Right lobe of liver (tissue), 6 donors: Measurements from ENCODE around the gene FOXK2. TPM values are rescaled to one million over a fixed set of nuclear protein-coding genes. Genes with fewer than 3 reads are reported as not detected.
"Not testable (repeated sequence)": the region's sequence is repeated elsewhere in the genome, so short reads cannot be mapped to it uniquely, and the experiment has no call there.

Experiments
- ATAC-seq, 4 donors: fragments of 200-7000 bp; cut with Tn5 transposase; one replicate each; pipeline ENCODE4 v1.9.1; 2020; ENCODE audit warnings: mild to moderate bottlenecking in 4 of 4, moderate library complexity in 4 of 4
- DNase-seq, 3 donors: peaks; one replicate each; pipeline ENCODE4 v3.0.0-alpha.2; 2020
- H3K27ac ChIP-seq, 3 donors: fragments of 200-600 bp; one replicate each; pipeline ENCODE4 v1.8.0; 2022
- H3K27me3 ChIP-seq, 2 donors: fragments of 200-600 bp; one replicate each; pipeline ENCODE4 v1.8.0; 2022
- H3K36me3 ChIP-seq, 4 donors: fragments of 200-600 bp; sonication (generic) in 1 of 4; one replicate each; pipeline versions ENCODE4 v1.5.1 to v1.8.0; 2017 to 2022; ENCODE audit warnings: control low read depth in 1 of 4
- H3K4me1 ChIP-seq, 4 donors: fragments of 200-600 bp; sonication (generic) in 1 of 4; one replicate each; pipeline versions ENCODE4 v1.5.1 to v1.8.0; 2017 to 2022; ENCODE audit warnings: control low read depth in 1 of 4
- H3K4me3 ChIP-seq, 3 donors: fragments of 200-600 bp; one replicate each; pipeline ENCODE4 v1.8.0; 2022
- H3K9me3 ChIP-seq, 4 donors: fragments of 200-600 bp; sonication (generic) in 1 of 4; one replicate each; pipeline versions ENCODE4 v1.5.1 to v1.8.0; 2017 to 2022; ENCODE audit warnings: control low read depth in 1 of 4
- CTCF ChIP-seq, 4 donors: fragments of 200-600 bp in 3 of 4; fragments of 450-650 bp in 1 of 4; IDR thresholded peaks; one replicate each; pipeline versions ENCODE4 v1.5.1 to v1.8.0; 2016 to 2022; ENCODE audit warnings: antibody characterized with exemption in 4 of 4, mild to moderate bottlenecking in 2 of 4
- POLR2A ChIP-seq: fragments of 450-650 bp; IDR thresholded peaks from one replicate; pipeline ENCODE4 v1.6.1; 2017; ENCODE audit warnings: antibody characterized with exemption, mild to moderate bottlenecking
- WGBS: methylation state at CpG from one replicate; pipeline ENCODE4 v1.1.6; 2018; ENCODE audit warnings: low coverage, low lambda C conversion rate; ENCODE audit not compliant: insufficient coverage; ENCODE audit errors: missing lambda C conversion rate; 5-methylcytosine and 5-hydroxymethylcytosine counted together
- intact Hi-C, 2 donors: fragments of 100-400 bp; cut with DNase I; formaldehyde crosslinking; loops; one replicate each; pipeline versions ENCODE4 v1.11.2 to v1.14.1; 2022
- total RNA-seq, 6 experiments: library from RNA; depleted of rRNA in 2 of 6; stranded (reverse); fragments of >200 nt in 2 of 6; fragmentation: NEBNext Ultra II Directional in 3 of 6; extraction: Animal tissue kit (Norgen Biotek cat#: 25700) in 3 of 6; gene quantifications; one replicate each; pipeline versions ENCODE4 v1.1.0 to v1.2.4, GENCODE V29; 2016 to 2023
- donor health status: DM: no; HTN: yes; CAD: no.
- donor health status: DM: no; HTN: no; CAD: no.
- donor health status: DM: no; HTN: no; CAD: no.
- donor health status: DM: no; HTN: yes; CAD: no.
- donor health status: DM: no; HTN: yes; CAD: no.

The FOXK2 gene
- total RNA-seq, 6 experiments from 2014 or later = 14.1 to 20.5 (median 16.1) TPM

GRCh38 chr17:82582709-82583108 lies 63.2 kb downstream of the FOXK2 start:
- Histone ChIP-seq H3K36me3 (peaks cover 0 to 49% (median 7%) of the 10 kb centered on the region in 4 donors), H3K27me3 (no peaks in the 10 kb centered on the region), H3K9me3 (no peaks in the 10 kb centered on the region), H3K4me1 (peaks cover 0 to 4% (median under 1%) of the 10 kb centered on the region in 4 donors), H3K4me3 (no peak overlapping the region), H3K27ac (no peak overlapping the region)
- intact Hi-C loops = no loop called here
- 91% methylated on average over 11 of the region's 11 CpGs for WGBS
- ATAC-seq (no peak), DNase-seq (no peak)
- TF ChIP-seq CTCF (IDR thresholded peaks at IDR 0.05) (no peak), POLR2A (no peak)

GRCh38 chr17:82583720-82584234 lies 64.2 kb downstream of the FOXK2 start:
- 90% methylated on average over 17 of the region's 28 CpGs for WGBS
- ATAC-seq = peak in 2 of 4 donors; percentile 18 to 39

GRCh38 chr17:82585935-82586575 lies 66.5 kb downstream of the FOXK2 start:
- 91% methylated on average over 20 of the region's 23 CpGs for WGBS
- intact Hi-C loops = not testable (repeated sequence)
- H3K36me3 ChIP-seq = peaks cover 0 to 48% (median 7%) of the 10 kb centered on the region in 4 donors

More at GRCh38 chr17:82583720-82584234, 64.2 kb downstream of the FOXK2 start:
- H3K27me3 ChIP-seq = no peaks in the 10 kb centered on the region
- no peak overlapping the region for H3K27ac ChIP-seq
- no peaks in the 10 kb centered on the region for H3K4me1 ChIP-seq
- H3K9me3 ChIP-seq = no peaks in the 10 kb centered on the region
- peak in 1 of 3 donors; percentile 50 for DNase-seq
- H3K36me3 ChIP-seq = peaks cover 0 to 50% (median 7%) of the 10 kb centered on the region in 4 donors
- no peak overlapping the region for H3K4me3 ChIP-seq
- TF ChIP-seq CTCF (IDR thresholded peaks at IDR 0.05) (no peak), POLR2A (no peak)
- intact Hi-C loops = no loop called here

GRCh38 chr17:82586576-82587233 lies 67.2 kb downstream of the FOXK2 start:
- H3K27ac ChIP-seq = no peak overlapping the region
- no peak for DNase-seq

More at GRCh38 chr17:82585935-82586575, 66.5 kb downstream of the FOXK2 start:
- not testable (repeated sequence) for H3K27ac ChIP-seq, H3K4me1 ChIP-seq, H3K27me3 ChIP-seq, H3K4me3 ChIP-seq, H3K9me3 ChIP-seq, ATAC-seq
- DNase-seq = peak in 2 of 3 donors; percentile 58 to 76

More at GRCh38 chr17:82586576-82587233, 67.2 kb downstream of the FOXK2 start:
- ATAC-seq = no peak
- no peaks in the 10 kb centered on the region for H3K9me3 ChIP-seq
- no peaks in the 10 kb centered on the region for H3K4me1 ChIP-seq
- TF ChIP-seq POLR2A (no peak), CTCF (IDR thresholded peaks at IDR 0.05) (no peak)
- intact Hi-C loops = no loop called here
- H3K27me3 ChIP-seq = no peaks in the 10 kb centered on the region
- H3K36me3 ChIP-seq = peaks cover 0 to 48% (median 7%) of the 10 kb centered on the region in 4 donors
- no peak overlapping the region for H3K4me3 ChIP-seq
- 81% methylated on average over 14 of the region's 21 CpGs for WGBS
